Progenitor cell of endocrine pancreas (in vitro differentiated cells): ENCODE measurements around the gene HOXD11. TPM values are rescaled to one million over a fixed set of nuclear protein-coding genes. Genes with fewer than 3 reads are reported as not detected.

Source experiments
- DNase-seq: peaks from one replicate; pipeline ENCODE4 v3.0.0; 2021; ENCODE audit warnings: low spot score; ENCODE audit not compliant: unreplicated experiment
- H3K27ac Mint-ChIP-seq: 2 replicates; pipeline ENCODE4 v1.8.0; 2021; ENCODE audit warnings: mild to moderate bottlenecking, moderate library complexity, mixed read lengths
- H3K27me3 Mint-ChIP-seq: 2 replicates; pipeline ENCODE4 v1.8.0; 2021; ENCODE audit warnings: mixed read lengths
- H3K36me3 Mint-ChIP-seq: 2 replicates; pipeline ENCODE4 v1.8.0; 2022; ENCODE audit warnings: mixed read lengths; ENCODE audit not compliant: insufficient read depth
- H3K4me1 Mint-ChIP-seq: 2 replicates; pipeline ENCODE4 v1.8.0; 2021; ENCODE audit warnings: low read depth, mixed read lengths
- H3K4me3 Mint-ChIP-seq: 2 replicates; pipeline ENCODE4 v1.8.0; 2021; ENCODE audit warnings: low read depth, mild to moderate bottlenecking, moderate library complexity, mixed read lengths
- H3K9me3 Mint-ChIP-seq: 2 replicates; pipeline ENCODE4 v1.8.0; 2021; ENCODE audit warnings: low read depth, mixed read lengths
- CTCF ChIP-seq: fragments of 200-600 bp; sonication (generic); IDR thresholded peaks from one replicate; pipeline ENCODE4 v1.5.0; 2021; ENCODE audit warnings: antibody characterized with exemption, mild to moderate bottlenecking; ENCODE audit not compliant: unreplicated experiment
- total RNA-seq: library from RNA; stranded (reverse); gene quantifications from 2 replicates; pipeline ENCODE4 v1.2.1, GENCODE V29; 2021

HOXD11 gene
- total RNA-seq, 1 donor from 2014 or later: not detected

GRCh38 chr2:176130147-176130956, 23.3 kb downstream of the HOXD11 start:
- Mint-ChIP-seq H3K9me3 (no peaks in the 10 kb centered on the region), H3K27ac (no peak overlapping the region), H3K27me3 (peaks cover 89% of the 10 kb centered on the region), H3K4me3 (peak overlapping the region; percentile 32), H3K36me3 (no peaks in the 10 kb centered on the region), H3K4me1 (no peaks in the 10 kb centered on the region)
- no peak for DNase-seq
- peak; percentile 14 for TF ChIP-seq CTCF

GRCh38 chr2:176130957-176131847, 24.1 kb downstream of the HOXD11 start:
- Mint-ChIP-seq H3K27ac (peak overlapping the region; percentile 89), H3K27me3 (peaks cover 89% of the 10 kb centered on the region)

GRCh38 chr2:176131848-176132158, 24.7 kb downstream of the HOXD11 start:
- H3K4me1 Mint-ChIP-seq: no peaks in the 10 kb centered on the region
- peaks cover 86% of the 10 kb centered on the region for H3K27me3 Mint-ChIP-seq
- DNase-seq: no peak
- H3K4me3 Mint-ChIP-seq: no peak overlapping the region
- no peak for TF ChIP-seq CTCF
- no peak overlapping the region for H3K27ac Mint-ChIP-seq
- no peaks in the 10 kb centered on the region for H3K9me3 Mint-ChIP-seq
- H3K36me3 Mint-ChIP-seq: no peaks in the 10 kb centered on the region

More at GRCh38 chr2:176130957-176131847, 24.1 kb downstream of the HOXD11 start:
- no peaks in the 10 kb centered on the region for H3K36me3 Mint-ChIP-seq
- no peak for TF ChIP-seq CTCF
- H3K4me3 Mint-ChIP-seq: no peak overlapping the region
- no peaks in the 10 kb centered on the region for H3K9me3 Mint-ChIP-seq
- no peaks in the 10 kb centered on the region for H3K4me1 Mint-ChIP-seq
- DNase-seq: no peak

- H3K27me3 Mint-ChIP-seq: peaks cover 86% of the 10 kb centered on the region
- DNase-seq: no peak
- H3K4me3 Mint-ChIP-seq: no peak overlapping the region
- H3K36me3 Mint-ChIP-seq: no peaks in the 10 kb centered on the region
- H3K4me1 Mint-ChIP-seq: no peaks in the 10 kb centered on the region
- no peaks in the 10 kb centered on the region for H3K9me3 Mint-ChIP-seq
- peak overlapping the region; percentile 85 for H3K27ac Mint-ChIP-seq
- no peak for TF ChIP-seq CTCF
Measured at GRCh38 chr2:176132205-176133171, 25.4 kb downstream of the HOXD11 start.

GRCh38 chr2:176133389-176133788, 26.3 kb downstream of the HOXD11 start:
- H3K27me3 Mint-ChIP-seq: peaks cover 86% of the 10 kb centered on the region
- no peak for DNase-seq
- H3K4me1 Mint-ChIP-seq: no peaks in the 10 kb centered on the region
- H3K36me3 Mint-ChIP-seq: no peaks in the 10 kb centered on the region
- H3K27ac Mint-ChIP-seq: no peak overlapping the region
- no peaks in the 10 kb centered on the region for H3K9me3 Mint-ChIP-seq
- TF ChIP-seq CTCF: no peak
- no peak overlapping the region for H3K4me3 Mint-ChIP-seq
